ENCODE measurements around the gene ATXN7L3.
"Not testable (repeated sequence)": the region's sequence is repeated elsewhere in the genome, so short reads cannot be mapped to it uniquely, and the experiment has no call there.

Gene ATXN7L3

GRCh38 chr17:44176671-44177501 lies 22.8 kb downstream of the ATXN7L3 start:
- no peak for FAIRE-seq
- DNase-seq (ENCODE audit: low spot score), result no peak

GRCh38 chr17:44176257-44176656 lies 23.4 kb downstream of the ATXN7L3 start:
- no peak for FAIRE-seq
- DNase-seq (ENCODE audit: low spot score), result no peak

- DNase-seq (ENCODE audit: low spot score), result no peak
- FAIRE-seq, result no peak
These were observed 25.3 kb downstream of the ATXN7L3 start for GRCh38 chr17:44174427-44174826.

- FAIRE-seq (no peak), DNase-seq (ENCODE audit: low spot score) (no peak)
These were observed 27.7 kb downstream of the ATXN7L3 start for GRCh38 chr17:44171931-44172455.

- FAIRE-seq, result no peak
- DNase-seq (ENCODE audit: low spot score), result no peak
These were observed 29.0 kb downstream of the ATXN7L3 start, which contains the start of gene ASB16 for GRCh38 chr17:44170499-44171201. Gene ASB16, plus strand, starts transcription at chr17:44170704. Its CDS starts 86 bp downstream, at chr17:44170790.

GRCh38 chr17:44170135-44170498 lies 29.6 kb downstream of the ATXN7L3 start:
- no peak for FAIRE-seq
- no peak for DNase-seq (ENCODE audit: low spot score)

GRCh38 chr17:44167181-44167861 lies 32.4 kb downstream of the ATXN7L3 start:
- FAIRE-seq (no peak), DNase-seq (ENCODE audit: low spot score) (no peak)

- no peak for FAIRE-seq
- no peak for DNase-seq (ENCODE audit: low spot score)
These were observed 35.2 kb downstream of the ATXN7L3 start for GRCh38 chr17:44164476-44164875.

GRCh38 chr17:44159519-44160210 lies 40.0 kb downstream of the ATXN7L3 start:
- no peak for FAIRE-seq
- DNase-seq (ENCODE audit: low spot score), result no peak

GRCh38 chr17:44155488-44155887 lies 44.2 kb downstream of the ATXN7L3 start:
- FAIRE-seq (no peak), DNase-seq (ENCODE audit: low spot score) (no peak)

- no peak for DNase-seq (ENCODE audit: low spot score)
- no peak for FAIRE-seq
These were observed 46.8 kb downstream of the ATXN7L3 start for GRCh38 chr17:44152875-44153274.

GRCh38 chr17:44149750-44150329 lies 49.8 kb downstream of the ATXN7L3 start:
- DNase-seq (ENCODE audit: low spot score) (no peak), FAIRE-seq (no peak)

GRCh38 chr17:44149066-44149465 lies 50.6 kb downstream of the ATXN7L3 start:
- FAIRE-seq; DNase-seq (ENCODE audit: low spot score): not testable (repeated sequence)

GRCh38 chr17:44147812-44148211 lies 51.9 kb downstream of the ATXN7L3 start:
- DNase-seq (ENCODE audit: low spot score) (no peak), FAIRE-seq (no peak)

- DNase-seq (ENCODE audit: low spot score) (no peak), FAIRE-seq (no peak)
These were observed 53.0 kb downstream of the ATXN7L3 start for GRCh38 chr17:44146375-44147346.

- DNase-seq (ENCODE audit: low spot score), result no peak
- FAIRE-seq, result no peak
These were observed 54.5 kb downstream of the ATXN7L3 start for GRCh38 chr17:44144966-44145739.

GRCh38 chr17:44143921-44144320 lies 55.8 kb downstream of the ATXN7L3 start:
- not testable (repeated sequence) for DNase-seq (ENCODE audit: low spot score); FAIRE-seq
